AG09319 (cell line): ENCODE data around the gene NFATC1.

ENCODE experiments used
- DNase-seq: peaks from one replicate; pipeline ENCODE4 v3.0.0-alpha.2; 2010; ENCODE audit warnings: low read depth; ENCODE audit errors: extremely low read depth
- CTCF ChIP-seq: IDR thresholded peaks from 2 replicates; pipeline ENCODE4 v1.5.1; 2011; ENCODE audit warnings: low read depth, mild to moderate bottlenecking, inconsistent platforms, low read length, moderate library complexity

Gene NFATC1

GRCh38 chr18:79548621-79548985 lies 152.9 kb downstream of the NFATC1 start:
- no peak for TF ChIP-seq CTCF
- no peak for DNase-seq

GRCh38 chr18:79548986-79549637 lies 153.4 kb downstream of the NFATC1 start:
- DNase-seq, result no peak
- no peak for TF ChIP-seq CTCF

- no peak for TF ChIP-seq CTCF
- no peak for DNase-seq
Measured at GRCh38 chr18:79549638-79550000, 153.9 kb downstream of the NFATC1 start.

GRCh38 chr18:79552140-79552631 lies 156.5 kb downstream of the NFATC1 start:
- DNase-seq, result no peak
- no peak for TF ChIP-seq CTCF

- no peak for TF ChIP-seq CTCF
- no peak for DNase-seq
Measured at GRCh38 chr18:79552696-79553095, 157.0 kb downstream of the NFATC1 start.

GRCh38 chr18:79553154-79553553 lies 157.4 kb downstream of the NFATC1 start:
- TF ChIP-seq CTCF, result no peak

GRCh38 chr18:79553696-79554095 lies 158.0 kb downstream of the NFATC1 start:
- DNase-seq, result no peak
- no peak for TF ChIP-seq CTCF

More at GRCh38 chr18:79553154-79553553, 157.4 kb downstream of the NFATC1 start:
- DNase-seq, result no peak
